Measurements from ENCODE around the gene FOXQ1. TPM values are rescaled to one million over a fixed set of nuclear protein-coding genes. Genes with fewer than 3 reads are reported as not detected.

Gene FOXQ1
- total RNA-seq, 4 donors from 2014 or later: 0.42 TPM; not detected in 3

- ATAC-seq: no peak
- H3K27ac ChIP-seq: no peak overlapping the region
- in situ Hi-C loops (cut with MboI; ENCODE audit: low sequenced_read_pairs in 4 of 4): no loop called here
- TF ChIP-seq CTCF (IDR thresholded peaks at IDR 0.05 in 4 of 5, conservative IDR thresholded peaks at IDR 0.05 in 1 of 5) (no peak), POLR2A (IDR thresholded peaks at IDR 0.05) (no peak)
- H3K9me3 ChIP-seq: peaks cover 0 to 16% (median 0%) of the 10 kb centered on the region in 3 donors
- intact Hi-C loops (cut with DNase I; ENCODE audit: low total_unique reads): no loop called here
- H3K4me3 ChIP-seq: no peak overlapping the region
- no peak for DNase-seq
- H3K27me3 ChIP-seq: peaks cover 0 to 4% (median 0%) of the 10 kb centered on the region in 3 donors
- H3K4me1 ChIP-seq: no peaks in the 10 kb centered on the region
- H3K36me3 ChIP-seq: no peaks in the 10 kb centered on the region
Measured at GRCh38 chr6:1346558-1347091, 34.7 kb downstream of the FOXQ1 start.

GRCh38 chr6:1347161-1347560 is 35.3 kb downstream of the FOXQ1 start:
- H3K27ac ChIP-seq: no peak overlapping the region
- intact Hi-C loops (cut with DNase I; ENCODE audit: low total_unique reads): no loop called here
- ATAC-seq: no peak
- H3K36me3 ChIP-seq: no peaks in the 10 kb centered on the region
- H3K9me3 ChIP-seq: peaks cover 0 to 18% (median 0%) of the 10 kb centered on the region in 3 donors
- TF ChIP-seq CTCF (IDR thresholded peaks at IDR 0.05 in 4 of 5, conservative IDR thresholded peaks at IDR 0.05 in 1 of 5) (no peak), POLR2A (IDR thresholded peaks at IDR 0.05) (no peak)
- no peak for DNase-seq
- H3K27me3 ChIP-seq: peaks cover 0 to 4% (median 0%) of the 10 kb centered on the region in 3 donors
- H3K4me3 ChIP-seq: no peak overlapping the region
- H3K4me1 ChIP-seq: no peaks in the 10 kb centered on the region
- in situ Hi-C loops (cut with MboI; ENCODE audit: low sequenced_read_pairs in 4 of 4): no loop called here

GRCh38 chr6:1348675-1349074 is 36.8 kb downstream of the FOXQ1 start:
- H3K36me3 ChIP-seq: no peaks in the 10 kb centered on the region
- no peak overlapping the region for H3K27ac ChIP-seq
- TF ChIP-seq CTCF (IDR thresholded peaks at IDR 0.05 in 4 of 5, conservative IDR thresholded peaks at IDR 0.05 in 1 of 5) (no peak), POLR2A (IDR thresholded peaks at IDR 0.05) (no peak)
- H3K9me3 ChIP-seq: peaks cover 0 to 18% (median 0%) of the 10 kb centered on the region in 3 donors
- H3K27me3 ChIP-seq: peaks cover 0 to 4% (median 3%) of the 10 kb centered on the region in 3 donors
- no peak overlapping the region for H3K4me3 ChIP-seq
- in situ Hi-C loops (cut with MboI; ENCODE audit: low sequenced_read_pairs in 4 of 4): no loop called here
- intact Hi-C loops (cut with DNase I; ENCODE audit: low total_unique reads): no loop called here
- no peak for ATAC-seq
- no peaks in the 10 kb centered on the region for H3K4me1 ChIP-seq
- DNase-seq: peak in 1 of 2 donors; percentile 27

DNA sequence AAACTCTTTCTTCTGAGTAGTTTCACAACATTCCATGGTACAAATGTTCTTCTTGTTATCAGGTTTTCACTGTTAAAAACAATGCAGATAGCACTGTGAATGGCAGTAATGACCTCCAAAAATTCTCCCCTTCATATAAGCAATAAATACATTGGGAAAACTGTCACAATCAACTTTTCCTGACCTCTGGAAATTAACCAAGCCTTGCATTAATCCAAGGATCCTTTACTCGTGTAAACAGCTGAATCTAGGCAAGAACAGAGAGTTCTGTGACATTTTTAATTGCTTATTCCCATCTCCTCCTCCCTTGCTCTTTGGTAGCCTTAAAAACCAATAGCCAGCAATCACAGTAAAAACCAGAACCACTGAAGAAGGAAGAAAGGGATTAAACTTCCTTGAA is 37.8 kb downstream of the FOXQ1 start:
- no peak for ATAC-seq
- no peak overlapping the region for H3K4me3 ChIP-seq
- no peak overlapping the region for H3K27ac ChIP-seq
- in situ Hi-C loops (cut with MboI; ENCODE audit: low sequenced_read_pairs in 4 of 4): no loop called here
- no peaks in the 10 kb centered on the region for H3K36me3 ChIP-seq
- no peak for DNase-seq
- intact Hi-C loops (cut with DNase I; ENCODE audit: low total_unique reads): no loop called here
- no peaks in the 10 kb centered on the region for H3K4me1 ChIP-seq
- peaks cover 0 to 11% (median 0%) of the 10 kb centered on the region in 3 donors for H3K9me3 ChIP-seq
- no peak for TF ChIP-seq POLR2A (IDR thresholded peaks at IDR 0.05)
- no peak for TF ChIP-seq CTCF (IDR thresholded peaks at IDR 0.05 in 4 of 5, conservative IDR thresholded peaks at IDR 0.05 in 1 of 5)
- H3K27me3 ChIP-seq: peaks cover 0 to 4% (median 3%) of the 10 kb centered on the region in 3 donors

All from gastrocnemius medialis (tissue), 4 donors.